Thyroid gland (tissue), 4 donors: ENCODE data around the gene NRARP.
"Not testable (repeated sequence)": the region's sequence is repeated elsewhere in the genome, so short reads cannot be mapped to it uniquely, and the experiment has no call there.

Experiments
- CTCF ChIP-seq, 6 experiments: fragments of 200-600 bp in 3 of 6; fragments of 450-650 bp in 3 of 6; sonication (generic) in 3 of 6; IDR thresholded peaks; one replicate each; pipeline ENCODE4 v1.5.1; 2016 to 2019; ENCODE audit warnings: antibody characterized with exemption in 6 of 6, mild to moderate bottlenecking in 2 of 6, inconsistent platforms in 1 of 6, moderate library complexity in 1 of 6
- POLR2A ChIP-seq, 2 donors: fragments of 450-650 bp; IDR thresholded peaks; one replicate each; pipeline ENCODE4 v1.6.1; 2017; ENCODE audit warnings: antibody characterized with exemption in 2 of 2, mild to moderate bottlenecking in 2 of 2, moderate library complexity in 1 of 2

- TF ChIP-seq CTCF, POLR2A (IDR thresholded peaks at IDR 0.05): not testable (repeated sequence)
Observed at GRCh38 chr9:137329590-137329989, 27.5 kb upstream of the NRARP start.
